ENCODE measurements around the gene SPEM3. TPM values are rescaled to one million over a fixed set of nuclear protein-coding genes. Genes with fewer than 3 reads are reported as not detected.
"Not testable (repeated sequence)": the region's sequence is repeated elsewhere in the genome, so short reads cannot be mapped to it uniquely, and the experiment has no call there.

The SPEM3 gene
- total RNA-seq, 1 donor from 2014 or later = not detected

GRCh38 chr17:7471729-7472128 lies 43.1 kb downstream of the SPEM3 start:
- Mint-ChIP-seq H3K27me3 (no peaks in the 10 kb centered on the region), H3K9me3 (ENCODE audit: low read depth) (no peaks in the 10 kb centered on the region), H3K36me3 (ENCODE audit: insufficient read depth) (no peaks in the 10 kb centered on the region), H3K4me1 (ENCODE audit: low read depth) (peaks cover 13% of the 10 kb centered on the region), H3K4me3 (ENCODE audit: low read depth) (no peak overlapping the region), H3K27ac (peak overlapping the region; percentile 82)
- no peak for DNase-seq (ENCODE audit: low spot score, unreplicated experiment)
- TF ChIP-seq CTCF (IDR thresholded peaks at IDR 0.05; ENCODE audit: unreplicated experiment) = no peak

- H3K27me3 Mint-ChIP-seq; DNase-seq (ENCODE audit: low spot score, unreplicated experiment); H3K4me3 Mint-ChIP-seq (ENCODE audit: low read depth); H3K27ac Mint-ChIP-seq; H3K9me3 Mint-ChIP-seq (ENCODE audit: low read depth); H3K36me3 Mint-ChIP-seq (ENCODE audit: insufficient read depth): not testable (repeated sequence)
- peaks cover 26% of the 10 kb centered on the region for H3K4me1 Mint-ChIP-seq (ENCODE audit: low read depth)
Measured at GRCh38 chr17:7474767-7475166, 46.1 kb downstream of the SPEM3 start.

GRCh38 chr17:7475764-7476422 lies 47.2 kb downstream of the SPEM3 start:
- Mint-ChIP-seq H3K27ac (peak overlapping the region; percentile 49), H3K27me3 (no peaks in the 10 kb centered on the region), H3K4me1 (ENCODE audit: low read depth) (peaks cover 32% of the 10 kb centered on the region), H3K4me3 (ENCODE audit: low read depth) (no peak overlapping the region), H3K9me3 (ENCODE audit: low read depth) (no peaks in the 10 kb centered on the region), H3K36me3 (ENCODE audit: insufficient read depth) (no peaks in the 10 kb centered on the region)
- TF ChIP-seq CTCF (IDR thresholded peaks at IDR 0.05; ENCODE audit: unreplicated experiment) = no peak
- no peak for DNase-seq (ENCODE audit: low spot score, unreplicated experiment)

GRCh38 chr17:7476494-7476893 lies 47.8 kb downstream of the SPEM3 start:
- H3K4me3 Mint-ChIP-seq (ENCODE audit: low read depth) = no peak overlapping the region
- H3K27ac Mint-ChIP-seq = peak overlapping the region; percentile 49
- H3K4me1 Mint-ChIP-seq (ENCODE audit: low read depth) = peaks cover 35% of the 10 kb centered on the region
- no peak for TF ChIP-seq CTCF (IDR thresholded peaks at IDR 0.05; ENCODE audit: unreplicated experiment)
- H3K9me3 Mint-ChIP-seq (ENCODE audit: low read depth) = no peaks in the 10 kb centered on the region
- H3K27me3 Mint-ChIP-seq = no peaks in the 10 kb centered on the region
- H3K36me3 Mint-ChIP-seq (ENCODE audit: insufficient read depth) = no peaks in the 10 kb centered on the region
- DNase-seq (ENCODE audit: low spot score, unreplicated experiment) = no peak

- no peaks in the 10 kb centered on the region for H3K9me3 Mint-ChIP-seq (ENCODE audit: low read depth)
- no peak overlapping the region for H3K4me3 Mint-ChIP-seq (ENCODE audit: low read depth)
- peak overlapping the region; percentile 99 for H3K27ac Mint-ChIP-seq
- peaks cover 37% of the 10 kb centered on the region for H3K4me1 Mint-ChIP-seq (ENCODE audit: low read depth)
- no peaks in the 10 kb centered on the region for H3K36me3 Mint-ChIP-seq (ENCODE audit: insufficient read depth)
- DNase-seq (ENCODE audit: low spot score, unreplicated experiment) = no peak
- no peak for TF ChIP-seq CTCF (IDR thresholded peaks at IDR 0.05; ENCODE audit: unreplicated experiment)
- no peaks in the 10 kb centered on the region for H3K27me3 Mint-ChIP-seq
Measured at GRCh38 chr17:7476951-7477350, 48.3 kb downstream of the SPEM3 start.
